Neural progenitor cell (in vitro differentiated cells): ENCODE results near the gene RPL34. TPM values are rescaled to one million over a fixed set of nuclear protein-coding genes. Genes with fewer than 3 reads are reported as not detected.
A peak's percentile ranks its signal among the peaks of the same experiment; 100 is the strongest.

Experiments
- DNase-seq: peaks from one replicate; pipeline ENCODE4 v3.0.0-alpha.2; 2016; ENCODE audit warnings: low spot score
- H2AFZ ChIP-seq: fragments of 200-600 bp; sonication (generic); replicated peaks from 2 replicates; pipeline ENCODE4 v1.6.1; 2016; ENCODE audit warnings: antibody characterized with exemption
- H3F3A ChIP-seq: fragments of 200-600 bp; sonication (generic); 2 replicates; pipeline ENCODE4 v1.6.1; 2016; ENCODE audit warnings: antibody characterized with exemption, low read depth
- H3K27ac ChIP-seq: fragments of 200-600 bp; sonication (generic); 2 replicates; pipeline ENCODE4 v1.5.1; 2016; ENCODE audit warnings: mild to moderate bottlenecking
- H3K27me3 ChIP-seq: fragments of 200-600 bp; sonication (generic); 2 replicates; pipeline ENCODE4 v1.6.1; 2016; ENCODE audit warnings: mild to moderate bottlenecking, moderate library complexity
- H3K36me3 ChIP-seq: fragments of 200-600 bp; sonication (generic); 2 replicates; pipeline ENCODE4 v1.5.1; 2016
- H3K4me1 ChIP-seq: fragments of 200-600 bp; sonication (generic); 2 replicates; pipeline ENCODE4 v1.6.1; 2016; ENCODE audit warnings: mixed run types
- H3K4me2 ChIP-seq: fragments of 200-600 bp; sonication (generic); 2 replicates; pipeline ENCODE4 v1.6.1; 2016
- H3K4me3 ChIP-seq: fragments of 200-600 bp; sonication (generic); 2 replicates; pipeline ENCODE4 v1.5.1; 2016
- H3K79me2 ChIP-seq: fragments of 200-600 bp; sonication (generic); 2 replicates; pipeline ENCODE4 v1.6.1; 2016; ENCODE audit warnings: low read depth
- H3K9ac ChIP-seq: fragments of 200-600 bp; sonication (generic); 2 replicates; pipeline ENCODE4 v1.6.1; 2016
- H3K9me3 ChIP-seq: fragments of 200-600 bp; sonication (generic); 2 replicates; pipeline ENCODE4 v1.5.1; 2016; ENCODE audit warnings: low read depth
- H4K20me1 ChIP-seq: fragments of 200-600 bp; sonication (generic); 2 replicates; pipeline ENCODE4 v1.6.1; 2016; ENCODE audit warnings: low read depth
- H3K27ac Mint-ChIP-seq: 3 replicates; pipeline ENCODE4 v1.8.0; 2021; ENCODE audit warnings: mixed read lengths
- H3K27me3 Mint-ChIP-seq: 2 replicates; pipeline ENCODE4 v1.8.0; 2022; ENCODE audit warnings: low read depth, mild to moderate bottlenecking, inconsistent platforms, moderate library complexity, mixed read lengths; ENCODE audit not compliant: insufficient read depth
- H3K36me3 Mint-ChIP-seq: 3 replicates; pipeline ENCODE4 v1.8.0; 2021; ENCODE audit warnings: mixed read lengths
- H3K4me1 Mint-ChIP-seq: 3 replicates; pipeline ENCODE4 v1.8.0; 2021; ENCODE audit warnings: mixed read lengths
- H3K4me3 Mint-ChIP-seq: 3 replicates; pipeline ENCODE4 v1.8.0; 2021; ENCODE audit warnings: mild to moderate bottlenecking, moderate library complexity, mixed read lengths
- H3K9me3 Mint-ChIP-seq: 3 replicates; pipeline ENCODE4 v1.8.0; 2020; ENCODE audit warnings: mixed read lengths
- CTCF ChIP-seq: fragments of 200-600 bp; sonication (generic); IDR thresholded peaks from 2 replicates; pipeline ENCODE4 v1.5.1; 2017; ENCODE audit warnings: antibody characterized with exemption, mild to moderate bottlenecking
- EZH2 ChIP-seq: fragments of 200-600 bp; sonication (generic); IDR thresholded peaks from 2 replicates; pipeline ENCODE4 v1.6.1; 2017; ENCODE audit warnings: antibody characterized with exemption, mild to moderate bottlenecking, moderate library complexity
- EZH2phosphoT487 ChIP-seq: fragments of 200-600 bp; sonication (generic); IDR thresholded peaks from 2 replicates; pipeline ENCODE4 v1.6.1; 2017; ENCODE audit warnings: antibody characterized with exemption
- total RNA-seq: library from RNA; depleted of rRNA; stranded (reverse); fragments of >200 nt; gene quantifications from 2 replicates; pipeline ENCODE4 v1.2.3, GENCODE V29; 2015; ENCODE audit warnings: low replicate concordance

RPL34 gene
- total RNA-seq, 1 donor from 2014 or later = 2,510 TPM

GRCh38 chr4:108612365-108612764 lies 8.0 kb upstream of the RPL34 start:
- Mint-ChIP-seq H3K27me3 (no peaks in the 10 kb centered on the region), H3K9me3 (peaks cover 6% of the 10 kb centered on the region), H3K4me1 (peaks cover 13% of the 10 kb centered on the region), H3K36me3 (no peaks in the 10 kb centered on the region), H3K4me3 (no peak overlapping the region), H3K27ac (no peak overlapping the region)
- Histone ChIP-seq H2AFZ (peak overlapping the region; percentile 2), H3K4me3 (no peak overlapping the region), H3K36me3 (no peaks in the 10 kb centered on the region), H3K27ac (no peak overlapping the region), H3K9ac (no peak overlapping the region), H3F3A (no peaks in the 10 kb centered on the region), H3K4me1 (peaks cover 11% of the 10 kb centered on the region), H4K20me1 (no peaks in the 10 kb centered on the region), H3K79me2 (no peaks in the 10 kb centered on the region), H3K4me2 (no peak overlapping the region), H3K27me3 (no peaks in the 10 kb centered on the region), H3K9me3 (no peaks in the 10 kb centered on the region)
- TF ChIP-seq CTCF (no peak), EZH2 (no peak), EZH2phosphoT487 (no peak)
- DNase-seq = no peak

- H3K9me3 Mint-ChIP-seq = peaks cover 6% of the 10 kb centered on the region
- Histone ChIP-seq H3K9me3 (no peaks in the 10 kb centered on the region), H3K4me3 (peak overlapping the region; percentile 87), H3K4me1 (peaks cover 18% of the 10 kb centered on the region), H3K27me3 (no peaks in the 10 kb centered on the region), H3K36me3 (peaks cover 19% of the 10 kb centered on the region), H4K20me1 (peaks cover 41% of the 10 kb centered on the region), H2AFZ (peak overlapping the region; percentile 60), H3K27ac (no peak overlapping the region), H3K79me2 (peaks cover 42% of the 10 kb centered on the region), H3K4me2 (peak overlapping the region; percentile 89), H3F3A (peaks cover 12% of the 10 kb centered on the region), H3K9ac (no peak overlapping the region)
- peaks cover 16% of the 10 kb centered on the region for H3K36me3 Mint-ChIP-seq
- TF ChIP-seq CTCF (no peak), EZH2phosphoT487 (no peak)
- no peak for DNase-seq
- peaks cover 16% of the 10 kb centered on the region for H3K4me1 Mint-ChIP-seq
- peak overlapping the region; percentile 96 for H3K4me3 Mint-ChIP-seq
- H3K27ac Mint-ChIP-seq = peak overlapping the region; percentile 76
- H3K27me3 Mint-ChIP-seq = peaks cover 4% of the 10 kb centered on the region
These were observed 840 bp upstream of the RPL34 start for GRCh38 chr4:108619372-108620100.

- peaks cover 18% of the 10 kb centered on the region for H3K4me1 ChIP-seq
- H3K27ac Mint-ChIP-seq = peak overlapping the region; percentile 76
- H3K4me3 Mint-ChIP-seq = peak overlapping the region; percentile 96
- peaks cover 27% of the 10 kb centered on the region for H3K36me3 Mint-ChIP-seq
- DNase-seq = no peak
- H3K27me3 Mint-ChIP-seq = peaks cover 4% of the 10 kb centered on the region
- TF ChIP-seq EZH2phosphoT487 = no peak
- peak overlapping the region; percentile 89 for H3K4me2 ChIP-seq
- H3K36me3 ChIP-seq = peaks cover 30% of the 10 kb centered on the region
- peaks cover 16% of the 10 kb centered on the region for H3K4me1 Mint-ChIP-seq
- no peaks in the 10 kb centered on the region for H3K9me3 ChIP-seq
- peaks cover 56% of the 10 kb centered on the region for H3K79me2 ChIP-seq
- peak overlapping the region; percentile 95 for H2AFZ ChIP-seq
- peaks cover 18% of the 10 kb centered on the region for H3F3A ChIP-seq
- peak overlapping the region; percentile 91 for H3K27ac ChIP-seq
- peaks cover 49% of the 10 kb centered on the region for H4K20me1 ChIP-seq
- H3K27me3 ChIP-seq = no peaks in the 10 kb centered on the region
- peak overlapping the region; percentile 97 for H3K9ac ChIP-seq
- H3K4me3 ChIP-seq = peak overlapping the region; percentile 87
- H3K9me3 Mint-ChIP-seq = peaks cover 2% of the 10 kb centered on the region
These were observed 843 bp downstream of the RPL34 start for GRCh38 chr4:108620933-108621905.
